Germinal center (tissue), 1 donor: Measurements from ENCODE around the gene CRB2.
"Not testable (repeated sequence)": the region's sequence is repeated elsewhere in the genome, so short reads cannot be mapped to it uniquely, and the experiment has no call there.

Experiments used
- DNase-seq: peaks from one replicate; pipeline ENCODE4 v3.0.0; 2012; ENCODE audit warnings: mixed read lengths, low spot score

The CRB2 gene

GRCh38 chr9:123380852-123381705 lies 25.1 kb downstream of the CRB2 start:
- DNase-seq = no peak

GRCh38 chr9:123382653-123383511 lies 26.9 kb downstream of the CRB2 start:
- no peak for DNase-seq

GRCh38 chr9:123383512-123384170 lies 27.6 kb downstream of the CRB2 start:
- DNase-seq = no peak

- DNase-seq = no peak
Measured at GRCh38 chr9:123387686-123388085, 31.7 kb downstream of the CRB2 start.

GRCh38 chr9:123389070-123389469 lies 33.1 kb downstream of the CRB2 start:
- no peak for DNase-seq

GRCh38 chr9:123389698-123390097 lies 33.7 kb downstream of the CRB2 start:
- no peak for DNase-seq

GRCh38 chr9:123390337-123391135 lies 34.5 kb downstream of the CRB2 start:
- no peak for DNase-seq

GRCh38 chr9:123391233-123391632 lies 35.2 kb downstream of the CRB2 start:
- no peak for DNase-seq

- DNase-seq = no peak
Measured at GRCh38 chr9:123391946-123392345, 35.9 kb downstream of the CRB2 start.

- DNase-seq = no peak
Measured at GRCh38 chr9:123392802-123393201, 36.8 kb downstream of the CRB2 start.

- DNase-seq = no peak
Measured at GRCh38 chr9:123394291-123395235, 38.6 kb downstream of the CRB2 start.

- DNase-seq = no peak
Measured at GRCh38 chr9:123395276-123395688, 39.3 kb downstream of the CRB2 start.

- no peak for DNase-seq
Measured at GRCh38 chr9:123395689-123396511, 39.9 kb downstream of the CRB2 start.

- no peak for DNase-seq
Measured at GRCh38 chr9:123397975-123398374, 42.0 kb downstream of the CRB2 start.

- not testable (repeated sequence) for DNase-seq
Measured at GRCh38 chr9:123398938-123399337, 42.9 kb downstream of the CRB2 start.

- DNase-seq = peak; percentile 65
Measured at GRCh38 chr9:123399803-123400378, 43.9 kb downstream of the CRB2 start.

- DNase-seq = no peak
Measured at GRCh38 chr9:123400926-123401503, 45.0 kb downstream of the CRB2 start.

- DNase-seq = peak; percentile 73
Measured at GRCh38 chr9:123401879-123402513, 46.0 kb downstream of the CRB2 start.
